H1 (cell line): ENCODE results near the gene PER2. TPM values are rescaled to one million over a fixed set of nuclear protein-coding genes. Genes with fewer than 3 reads are reported as not detected.
A peak's percentile ranks its signal among the peaks of the same experiment; 100 is the strongest.

ENCODE experiments used
- ASH2L ChIP-seq: fragments of 200-600, 300-600 bp; sonication (generic); IDR thresholded peaks from one replicate; pipeline ENCODE4 v1.7.1; 2017; ENCODE audit warnings: low read length
- CEBPB ChIP-seq: IDR thresholded peaks from 2 replicates; pipeline ENCODE4 v1.6.1; 2012; ENCODE audit warnings: low read depth, low read length
- CTBP2 ChIP-seq: IDR thresholded peaks from 2 replicates; pipeline ENCODE4 v1.7.0; 2011; ENCODE audit warnings: borderline replicate concordance, mild to moderate bottlenecking, moderate library complexity, mixed read lengths, low read length; ENCODE audit not compliant: insufficient read depth, insufficient read length
- EP300 ChIP-seq, 2 experiments: IDR thresholded peaks; 1 replicate in 1 of 2; 2 replicates in 1 of 2; pipeline ENCODE4 v1.6.1; 2011 to 2012; ENCODE audit warnings: low read depth in 2 of 2, low read length in 2 of 2, mild to moderate bottlenecking in 2 of 2, borderline replicate concordance in 1 of 2, inconsistent platforms in 1 of 2, moderate library complexity in 1 of 2
- POU5F1 ChIP-seq: IDR thresholded peaks from 2 replicates; pipeline ENCODE4 v1.6.1; 2011; ENCODE audit warnings: low read depth, mild to moderate bottlenecking, low read length, moderate library complexity
- RNF2 ChIP-seq: fragments of 200-900, 300-1000 bp; sonication (generic); IDR thresholded peaks from 2 replicates; pipeline ENCODE4 v1.7.1; 2016; ENCODE audit warnings: borderline replicate concordance, low read depth, mild to moderate bottlenecking, antibody characterized with exemption, low read length; ENCODE audit not compliant: poor library complexity, severe bottlenecking; ENCODE audit errors: missing control alignments
- YY1 ChIP-seq: IDR thresholded peaks from 2 replicates; pipeline ENCODE4 v1.6.1; 2011; ENCODE audit warnings: low read depth, mild to moderate bottlenecking, low read length
- polyA plus RNA-seq, 7 experiments: library from polyadenylated mRNA; depleted of rRNA in 3 of 7; stranded (reverse) in 5 of 7; unstranded in 2 of 7; fragments of >200 nt in 5 of 7; fragments of 200-250 nt in 2 of 7; gene quantifications; 1 replicate in 5 of 7; 2 replicates in 1 of 7; 4 replicates in 1 of 7; pipeline versions ENCODE4 v1.2.1 to v1.2.3, GENCODE V29; 2011 to 2013; ENCODE audit warnings: missing spikeins in 2 of 7, mixed read lengths in 2 of 7
- total RNA-seq: library from RNA; stranded (reverse); fragmentation: NEBNext Ultra II Directional; extraction: Animal tissue kit (Norgen Biotek cat#: 25700); gene quantifications from 2 replicates; pipeline ENCODE4 v1.2.1, GENCODE V29; 2021
- TF ChIP-seq, protein P1 (sequence below): IDR thresholded peaks from 2 replicates; pipeline ENCODE4 v1.6.1; 2012; ENCODE audit warnings: inconsistent platforms

PER2 gene
- total and polyA plus RNA-seq, 2 of the 8 experiments (the other 6 are each of a cell fraction or from before 2014, with no cell fraction given), result 0.91 to 5.5 TPM

DNA sequence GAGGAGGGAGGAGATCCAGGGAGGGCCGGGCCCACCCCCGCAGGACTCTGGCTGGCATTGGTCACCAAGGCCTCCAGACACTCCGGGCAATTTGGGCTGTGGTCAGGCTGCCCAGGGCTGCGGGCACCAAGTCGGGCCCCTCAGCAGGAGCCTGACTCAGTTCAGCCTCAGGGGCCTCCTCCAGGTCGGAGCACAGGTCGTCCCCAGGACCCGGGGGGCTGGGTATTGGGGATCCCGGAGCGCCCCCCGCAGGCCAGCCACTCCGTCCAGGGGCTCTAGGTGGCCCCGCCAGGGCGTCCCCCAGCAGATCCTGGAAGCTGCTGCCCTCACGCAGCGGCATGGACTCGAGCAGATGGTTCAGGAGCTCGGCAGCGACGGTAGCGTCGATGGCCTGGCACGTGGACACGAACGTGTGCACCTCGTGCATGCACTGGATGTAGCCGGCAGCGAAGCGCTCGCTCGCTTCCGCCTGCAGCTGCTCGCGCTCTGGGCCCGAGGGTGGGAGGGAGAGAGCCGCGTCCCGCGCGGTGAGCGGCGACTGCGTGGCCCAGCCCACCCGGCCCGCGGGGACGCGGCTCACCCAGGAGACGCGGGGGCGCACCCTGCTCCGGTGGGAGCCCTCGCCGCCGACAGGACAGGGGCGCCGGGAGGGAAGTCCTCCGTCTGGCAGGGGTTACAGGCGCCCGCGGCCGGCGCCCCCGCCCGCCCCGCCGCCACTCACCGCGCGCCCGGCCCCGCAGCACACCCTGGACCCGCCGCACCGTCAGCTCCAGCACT lies 49.5 kb downstream of the PER2 start (continued):
- TF ChIP-seq EP300 (IDR thresholded peaks at IDR 0.05; ENCODE audit: borderline replicate concordance in 1 of 2, low read depth in 2 of 2, low read length in 2 of 2) (no peak), YY1 (no peak), RNF2 (peak; percentile 70), CTBP2 (no peak), ASH2L (no peak), CEBPB (no peak), POU5F1 (no peak)
- TF ChIP-seq, protein P1, sequence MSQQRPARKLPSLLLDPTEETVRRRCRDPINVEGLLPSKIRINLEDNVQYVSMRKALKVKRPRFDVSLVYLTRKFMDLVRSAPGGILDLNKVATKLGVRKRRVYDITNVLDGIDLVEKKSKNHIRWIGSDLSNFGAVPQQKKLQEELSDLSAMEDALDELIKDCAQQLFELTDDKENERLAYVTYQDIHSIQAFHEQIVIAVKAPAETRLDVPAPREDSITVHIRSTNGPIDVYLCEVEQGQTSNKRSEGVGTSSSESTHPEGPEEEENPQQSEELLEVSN, result peak; percentile 100
